ENCODE data around the gene DUSP15.

The DUSP15 gene

GRCh38 chr20:31859266-31859997 is 10.9 kb downstream of the DUSP15 start:
- no peak for DNase-seq

DNA sequence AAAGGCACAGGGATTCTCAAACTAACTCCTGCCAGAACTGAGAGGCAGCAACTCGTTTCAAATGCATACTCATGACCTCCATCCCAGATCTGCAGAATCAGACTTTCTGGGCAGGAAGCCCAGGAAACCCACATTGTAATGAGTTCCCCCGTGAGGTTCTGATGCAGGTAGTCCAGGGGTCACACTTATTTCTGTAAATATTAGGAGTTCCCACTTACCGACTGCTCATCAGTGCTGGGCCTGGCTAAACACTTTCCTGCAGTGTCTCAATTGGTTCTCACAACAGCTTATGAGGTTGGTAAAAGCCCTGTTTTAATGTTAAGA is 11.6 kb downstream of the DUSP15 start:
- DNase-seq = no peak

GRCh38 chr20:31857861-31858759 is 12.2 kb downstream of the DUSP15 start:
- DNase-seq = no peak

DNA sequence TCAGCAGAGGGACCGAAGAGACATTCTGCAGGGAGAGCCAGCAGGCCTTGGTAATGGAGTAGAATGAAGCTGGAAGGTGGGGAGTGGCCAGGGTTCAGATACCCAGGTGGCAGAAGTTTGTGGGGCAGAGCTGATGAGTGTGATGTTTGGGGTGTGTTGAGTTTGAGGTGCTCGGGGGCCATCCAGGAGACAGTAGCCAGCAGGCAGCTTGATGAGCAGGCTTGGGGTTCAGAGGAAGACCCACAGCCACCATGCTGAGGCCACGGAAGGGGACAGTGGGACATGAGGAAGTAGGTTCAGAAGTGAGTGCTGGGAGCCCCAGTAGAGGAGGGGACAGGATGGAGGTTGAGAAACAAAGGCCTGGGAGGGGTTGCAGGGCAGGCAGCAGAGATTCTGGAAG is 13.8 kb downstream of the DUSP15 start:
- DNase-seq = no peak

DNA sequence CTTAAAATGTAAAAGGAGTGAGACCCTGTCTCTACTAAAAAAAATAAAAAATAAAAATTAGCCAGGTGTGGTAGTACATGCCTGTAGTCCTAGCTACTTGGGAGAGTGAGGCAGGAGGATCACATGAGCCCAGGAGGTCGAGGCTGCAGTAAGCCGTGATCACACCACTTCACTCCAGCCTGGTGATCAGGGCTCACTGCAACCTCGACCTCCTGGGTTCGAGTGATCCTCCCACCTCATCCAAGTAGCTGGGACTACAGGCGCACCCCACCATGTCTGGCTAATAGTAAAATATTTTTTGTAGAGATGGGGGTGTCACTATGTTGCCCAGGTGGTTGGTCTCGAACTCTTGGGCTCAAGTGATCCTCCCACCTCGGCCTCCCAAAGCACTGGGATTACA is 16.8 kb downstream of the DUSP15 start:
- DNase-seq = no peak

DNA sequence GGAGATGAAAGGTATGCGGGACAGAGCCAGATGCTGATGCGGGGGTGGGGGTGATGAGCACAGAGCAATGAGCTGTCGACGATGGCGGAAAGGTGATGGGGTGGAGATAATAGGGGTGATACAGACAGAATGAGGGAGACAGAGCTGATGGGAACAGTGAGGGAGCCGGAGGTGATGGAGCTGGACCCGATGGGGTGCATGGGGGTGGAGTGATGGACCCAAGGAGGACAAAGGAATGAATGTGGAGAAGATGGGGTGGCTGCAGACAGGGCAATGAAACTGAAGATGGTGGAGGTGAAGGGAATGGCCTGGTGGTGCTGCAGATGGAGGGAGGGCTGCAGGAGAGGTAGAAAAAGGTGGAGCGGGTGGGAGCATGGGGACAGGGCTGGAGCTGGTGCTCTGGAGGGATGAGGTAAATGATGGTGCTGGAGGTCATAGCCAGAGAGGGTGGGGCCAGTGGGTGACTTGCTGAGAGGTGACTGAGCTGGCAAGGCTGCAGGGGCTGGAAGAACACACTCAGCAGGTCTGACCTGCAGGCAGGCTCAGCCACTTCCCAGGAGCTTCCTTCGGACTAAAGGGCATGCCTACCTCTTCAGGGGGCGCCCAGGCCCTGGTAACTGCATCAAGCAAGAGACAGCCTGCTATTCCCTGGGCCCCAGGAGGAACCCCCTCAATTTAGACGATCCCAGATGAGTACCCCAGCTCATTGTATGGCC is 18.9 kb downstream of the DUSP15 start:
- DNase-seq = no peak

GRCh38 chr20:31849306-31849930 is 20.9 kb downstream of the DUSP15 start:
- DNase-seq = no peak

DNA sequence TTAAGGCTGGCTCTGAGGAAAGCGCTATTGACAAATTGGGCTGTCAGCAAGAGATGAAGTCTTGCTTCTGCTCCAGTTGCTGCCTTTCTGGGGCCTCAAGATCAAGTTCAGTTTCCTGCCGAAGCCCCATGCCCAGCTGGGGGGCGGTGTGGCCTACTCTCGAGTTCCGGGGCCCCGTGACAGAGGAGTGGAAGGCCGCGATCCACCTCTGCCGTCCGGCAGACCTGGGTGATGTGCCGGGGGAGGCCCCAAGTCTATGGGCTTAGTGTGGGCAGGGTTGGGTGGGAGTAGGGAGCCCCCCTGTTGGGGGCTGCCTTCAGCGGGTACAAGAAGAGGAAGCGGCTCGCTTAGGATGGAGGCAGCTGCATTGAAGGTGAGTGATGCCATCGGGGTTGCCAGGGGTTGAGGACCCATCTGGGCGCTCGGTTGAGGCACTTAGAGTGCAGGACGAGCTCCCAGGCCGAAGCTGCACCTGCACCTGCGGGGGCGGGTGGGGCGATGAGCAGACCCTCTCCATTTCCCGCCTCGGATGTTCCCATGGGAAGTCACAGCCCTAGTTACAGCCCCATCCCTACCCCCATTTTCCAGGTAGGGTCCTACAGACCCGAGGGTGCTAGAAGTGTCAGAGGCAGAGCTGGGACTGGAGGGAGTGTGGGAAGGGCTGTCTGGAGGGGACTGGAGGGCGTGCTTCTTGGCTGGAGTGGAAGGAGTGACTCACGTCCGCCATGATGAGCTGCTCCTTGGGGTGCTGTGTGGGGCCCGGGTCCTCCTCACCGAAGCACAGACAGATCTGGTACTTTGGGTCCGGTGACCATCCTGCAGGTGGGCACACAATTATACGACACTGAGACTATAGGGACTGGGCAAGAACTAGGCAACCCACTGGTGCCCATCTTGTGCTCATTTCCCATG is 22.0 kb downstream of the DUSP15 start:
- DNase-seq = no peak

DNA sequence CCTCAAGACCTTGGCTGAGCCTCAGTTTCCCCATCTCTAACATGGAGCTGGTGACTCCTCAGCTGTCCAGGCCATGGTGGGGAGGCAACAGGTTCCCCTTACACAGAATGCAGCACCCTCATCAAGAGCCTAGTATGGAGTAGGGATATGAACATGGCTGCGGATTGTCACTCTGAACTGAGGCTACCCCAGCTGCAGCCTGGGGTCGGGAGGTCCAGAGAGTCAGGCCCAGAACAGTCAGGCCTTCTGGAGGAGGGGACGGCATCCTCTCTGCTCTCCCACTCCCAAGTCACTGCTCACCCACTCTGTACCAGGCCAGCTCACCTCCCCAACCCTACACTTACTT is 23.6 kb downstream of the DUSP15 start:
- DNase-seq = no peak

- DNase-seq = no peak
Observed at GRCh38 chr20:31845300-31845863, 24.9 kb downstream of the DUSP15 start, which contains the start of gene FOXS1. Gene FOXS1, minus strand, starts transcription at chr20:31845604. Its CDS starts 62 bp downstream, at chr20:31845542.

- no peak for DNase-seq
Observed at GRCh38 chr20:31844737-31845299, 25.5 kb downstream of the DUSP15 start.

GRCh38 chr20:31843881-31844280 is 26.4 kb downstream of the DUSP15 start:
- DNase-seq = no peak

DNA sequence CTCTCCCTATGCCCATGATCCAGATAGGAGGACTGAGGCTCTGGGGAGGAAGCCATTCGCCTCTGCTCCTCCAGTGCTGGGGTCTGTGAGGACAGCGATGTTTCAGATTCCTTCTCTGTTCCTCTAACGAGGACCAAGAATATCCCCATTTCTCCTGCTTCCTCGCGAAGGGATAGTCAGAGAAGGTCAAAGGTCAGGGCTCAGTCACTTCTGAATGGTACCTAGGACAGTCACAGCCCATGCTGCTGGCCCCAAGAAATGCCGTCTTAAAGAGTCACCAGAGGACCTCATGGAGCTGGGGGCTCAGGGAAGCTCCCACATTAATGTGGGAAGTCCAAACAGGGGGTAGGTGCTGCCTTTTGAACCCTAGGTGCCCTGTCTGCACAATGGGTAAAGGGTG is 27.0 kb downstream of the DUSP15 start:
- no peak for DNase-seq

- no peak for DNase-seq
Observed at GRCh38 chr20:31842471-31843157, 27.7 kb downstream of the DUSP15 start.

GRCh38 chr20:31841928-31842327 is 28.4 kb downstream of the DUSP15 start:
- no peak for DNase-seq

- no peak for DNase-seq
Observed at GRCh38 chr20:31840906-31841816, 29.2 kb downstream of the DUSP15 start.

GRCh38 chr20:31839782-31840487 is 30.4 kb downstream of the DUSP15 start:
- peak; percentile 23 for DNase-seq

DNA sequence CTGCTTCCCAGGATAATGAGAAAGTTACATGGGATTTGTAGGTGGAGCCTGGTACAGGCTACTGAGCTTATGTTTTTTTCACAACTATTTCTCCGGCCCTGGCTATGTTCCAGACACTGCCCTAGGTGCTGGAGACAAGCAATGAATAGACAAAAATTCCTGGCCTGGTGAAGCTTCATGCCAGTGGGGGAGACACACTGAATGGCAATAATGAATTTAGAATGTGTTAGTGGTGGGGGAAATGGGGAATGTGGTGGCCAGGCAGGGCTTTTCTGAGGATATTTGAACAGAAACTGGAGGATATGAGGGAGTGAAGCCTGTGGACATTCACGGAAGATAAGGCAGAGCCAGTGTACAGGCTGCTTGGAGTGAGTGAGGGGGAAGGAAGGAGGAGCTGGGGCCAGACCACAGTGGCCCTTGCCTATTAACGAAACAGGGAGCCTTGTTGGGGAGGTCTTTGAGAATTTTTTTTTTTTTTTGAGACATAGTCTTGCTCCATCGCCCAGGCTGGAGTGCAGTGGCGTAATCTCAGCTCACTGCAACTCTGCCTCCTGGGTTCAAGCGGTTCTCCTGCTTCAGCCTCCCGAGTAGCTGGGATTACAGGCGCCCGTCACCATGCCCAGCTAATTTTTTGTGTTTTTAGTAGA is 31.6 kb downstream of the DUSP15 start:
- DNase-seq = peak; percentile 36

Data from hematopoietic multipotent progenitor cell treated with erythropoietin and hydrocortisone succinate and interleukin-3 and kit ligand, for 4 days (in vitro differentiated cells).